Activated CD4-positive, alpha-beta memory T cell treated with anti-CD3 and anti-CD28 coated beads, Interleukin-2, amount 10 ng/mL, durations not matched to agents 7 days and 5 days (primary cell): ENCODE measurements around the gene MTM1. TPM values are rescaled to one million over a fixed set of nuclear protein-coding genes. Genes with fewer than 3 reads are reported as not detected.
A peak's percentile ranks its signal among the peaks of the same experiment; 100 is the strongest.

Experiments
- CTCF ChIA-PET: fragments of 350-600 bp; sonication (Branson Sonifier 250); formaldehyde crosslinking; loops from one replicate; lab custom pipeline; 2021; ENCODE audit warnings: antibody characterized with exemption, inconsistent platforms; lab: Charles Lee
- POLR2A ChIA-PET: fragments of 350-600 bp; sonication (Branson Sonifier 250); formaldehyde crosslinking; loops from one replicate; lab custom pipeline; 2021; ENCODE audit warnings: antibody characterized with exemption; lab: Charles Lee
- DNase-seq: peaks from one replicate; pipeline ENCODE4 v3.0.0-alpha.2; 2020
- H3K27ac Mint-ChIP-seq: one replicate; pipeline ENCODE4 v1.8.0; 2021; ENCODE audit warnings: mild to moderate bottlenecking, mixed read lengths
- H3K27me3 Mint-ChIP-seq: one replicate; pipeline ENCODE4 v1.8.0; 2021; ENCODE audit warnings: mixed read lengths
- H3K36me3 Mint-ChIP-seq: one replicate; pipeline ENCODE4 v1.8.0; 2021; ENCODE audit warnings: low read depth, mixed read lengths
- H3K4me1 Mint-ChIP-seq: one replicate; pipeline ENCODE4 v1.8.0; 2021; ENCODE audit warnings: mixed read lengths
- H3K4me3 Mint-ChIP-seq: one replicate; pipeline ENCODE4 v1.8.0; 2021; ENCODE audit warnings: mild to moderate bottlenecking, mixed read lengths
- H3K9me3 Mint-ChIP-seq: one replicate; pipeline ENCODE4 v1.8.0; 2021; ENCODE audit warnings: mixed read lengths
- total RNA-seq, 2 experiments: library from RNA; stranded (reverse); gene quantifications; one replicate each; pipeline ENCODE4 v1.2.3, GENCODE V29; 2021

MTM1 gene
- total RNA-seq, 2 experiments from 2014 or later = 36.3 to 36.5 TPM

DNA sequence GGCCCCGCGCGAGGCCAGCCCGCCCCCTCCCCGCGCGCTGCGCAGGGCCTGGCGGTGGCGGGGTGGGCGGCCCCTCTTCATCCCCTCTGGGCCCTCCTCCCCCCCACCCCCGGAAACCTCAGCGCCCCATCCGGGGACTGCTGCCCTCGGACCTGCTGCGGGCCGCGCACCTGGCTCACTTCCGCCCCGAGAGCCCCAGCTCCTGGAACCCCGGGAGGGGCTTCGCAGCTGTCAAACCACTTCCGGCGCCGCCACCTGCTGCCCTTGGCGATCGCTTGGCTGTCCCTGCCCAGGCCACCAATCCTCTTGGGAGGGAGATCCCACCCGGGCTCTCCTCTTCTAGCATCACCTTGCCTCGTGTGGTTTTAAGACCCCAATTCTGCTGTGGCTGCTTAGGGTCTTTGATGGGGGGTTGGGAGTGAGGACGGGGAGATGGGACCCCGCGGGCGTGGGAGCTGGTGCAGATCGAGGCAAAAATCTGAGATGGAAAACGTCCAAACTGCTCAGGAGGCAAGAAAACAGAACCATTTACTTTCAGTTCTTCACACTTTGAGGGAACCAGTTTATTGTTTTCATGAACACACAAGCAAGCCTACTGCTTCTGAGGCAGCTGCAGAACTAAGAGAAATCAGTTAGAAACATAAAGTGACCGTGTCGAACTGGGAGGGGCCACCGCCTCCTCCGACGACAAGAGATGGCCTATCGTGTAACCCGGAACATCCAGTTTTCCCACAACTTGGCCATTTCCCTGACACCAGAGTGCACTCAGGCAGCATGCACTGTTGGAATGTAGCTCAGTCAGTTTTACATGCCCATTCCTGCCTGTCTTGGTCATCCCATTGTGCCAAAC, 125.5 kb downstream of the MTM1 start:
- Mint-ChIP-seq H3K27me3 (no peaks in the 10 kb centered on the region), H3K9me3 (no peaks in the 10 kb centered on the region), H3K27ac (peak overlapping the region; percentile 100), H3K4me3 (peak overlapping the region; percentile 88), H3K36me3 (peaks cover 28% of the 10 kb centered on the region), H3K4me1 (peaks cover 67% of the 10 kb centered on the region)
- POLR2A ChIA-PET = interaction anchor here (0.7 to 3.8 kb wide), 8 partner anchors 9 to 755 kb away, joined by 3 to 15 read pairs (median 4); partner anchors contain the start of gene EOLA2
- DNase-seq = peak; percentile 83
- CTCF ChIA-PET = interaction anchor here (1.0 kb wide), 1 partner anchor 11 kb away, joined by 7 read pairs; no protein-coding TSS in a partner anchor

DNA sequence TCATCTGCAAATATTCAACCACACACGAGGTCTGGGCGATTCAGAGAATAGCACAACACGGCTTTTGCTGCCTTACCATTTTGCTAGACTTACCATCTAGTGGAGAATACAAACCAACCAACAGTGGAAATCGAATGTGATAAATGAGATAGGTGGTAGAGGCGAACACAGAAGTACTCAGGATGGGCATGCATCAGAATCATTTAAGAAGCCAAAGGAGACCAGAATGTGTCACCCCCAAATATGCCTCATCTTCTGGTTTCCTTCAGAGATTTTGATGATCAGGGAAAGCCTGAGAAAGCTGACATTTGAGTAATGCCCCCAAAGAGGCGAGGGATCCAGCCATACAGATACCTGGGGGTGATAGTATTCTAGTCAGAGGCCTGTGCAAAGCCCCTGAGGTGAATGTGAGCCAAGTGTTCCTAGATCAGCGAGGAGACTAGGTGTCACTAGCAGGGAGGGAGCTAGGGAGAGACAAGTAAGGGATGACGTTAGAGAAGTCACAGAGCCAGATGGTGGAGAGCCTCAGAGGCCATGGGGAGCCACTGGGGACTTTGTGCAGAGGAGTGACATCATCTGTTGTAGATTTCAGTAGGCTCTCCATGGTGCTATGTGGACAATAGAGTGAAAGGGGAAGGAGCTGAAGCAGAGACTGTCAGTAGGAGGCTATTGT, 126.5 kb downstream of the MTM1 start:
- CTCF ChIA-PET = interaction anchor here (1.0 to 1.9 kb wide), 3 partner anchors 11 to 21 kb away, joined by 5 to 9 read pairs (median 7); no protein-coding TSS in a partner anchor
- H3K9me3 Mint-ChIP-seq = no peaks in the 10 kb centered on the region
- POLR2A ChIA-PET = interaction anchor here (0.7 to 3.3 kb wide), 5 partner anchors 11 to 121 kb away, joined by 3 to 12 read pairs (median 3); no protein-coding TSS in a partner anchor
- peak overlapping the region; percentile 88 for H3K4me3 Mint-ChIP-seq
- H3K4me1 Mint-ChIP-seq = peaks cover 64% of the 10 kb centered on the region
- peaks cover 25% of the 10 kb centered on the region for H3K36me3 Mint-ChIP-seq
- H3K27me3 Mint-ChIP-seq = no peaks in the 10 kb centered on the region
- DNase-seq = peak; percentile 16
- peak overlapping the region; percentile 100 for H3K27ac Mint-ChIP-seq

DNA sequence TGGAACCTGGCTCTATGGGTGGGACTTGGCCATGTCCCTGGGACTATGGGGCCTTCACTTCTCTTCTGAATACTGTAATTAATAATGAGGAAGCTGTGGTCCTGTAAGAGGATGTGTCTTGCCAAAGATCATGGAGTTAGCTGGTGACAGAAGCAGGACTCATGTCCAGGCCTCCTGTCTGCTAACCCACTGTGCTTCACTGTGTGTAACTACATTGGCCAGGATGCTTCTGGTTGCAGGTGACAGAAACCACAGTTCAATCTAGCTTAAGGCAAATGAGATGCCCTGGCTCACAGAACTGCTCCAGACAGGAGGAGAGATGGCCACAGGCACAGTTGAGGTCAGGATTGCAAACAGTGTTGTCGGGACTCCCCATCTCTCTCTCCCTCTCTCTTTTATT, 127.9 kb downstream of the MTM1 start:
- Mint-ChIP-seq H3K9me3 (no peaks in the 10 kb centered on the region), H3K4me3 (peak overlapping the region; percentile 88), H3K36me3 (peaks cover 31% of the 10 kb centered on the region), H3K27ac (peak overlapping the region; percentile 100), H3K4me1 (peaks cover 52% of the 10 kb centered on the region), H3K27me3 (no peaks in the 10 kb centered on the region)
- ChIA-PET CTCF (interaction anchor here (0.6 to 1.9 kb wide), 2 partner anchors 9 to 13 kb away, joined by 3 to 9 read pairs; no protein-coding TSS in a partner anchor), POLR2A (no interaction called here)
- peak; percentile 20 for DNase-seq

DNA sequence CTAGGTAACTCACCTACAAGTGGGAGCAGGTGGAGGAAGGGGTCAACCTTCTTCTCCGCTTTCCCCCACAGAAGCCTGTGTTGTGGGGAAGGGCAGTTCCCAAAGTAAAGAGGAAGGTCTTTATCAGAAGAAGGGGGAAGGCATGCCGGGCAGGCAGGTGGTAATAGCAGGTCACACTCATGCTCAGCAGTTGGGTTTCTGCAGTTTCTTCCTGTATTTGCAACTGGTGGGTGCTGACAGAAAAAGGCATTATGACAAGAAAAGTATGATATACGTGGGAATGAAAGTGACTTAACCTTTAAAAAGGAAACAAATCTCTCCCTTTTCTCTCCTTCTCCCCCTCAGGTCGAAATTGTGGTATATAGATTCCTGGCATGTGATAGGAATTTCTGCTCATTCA, 128.4 kb downstream of the MTM1 start:
- Mint-ChIP-seq H3K4me3 (peak overlapping the region; percentile 31), H3K27ac (peak overlapping the region; percentile 68), H3K27me3 (no peaks in the 10 kb centered on the region), H3K9me3 (no peaks in the 10 kb centered on the region), H3K4me1 (peaks cover 49% of the 10 kb centered on the region), H3K36me3 (peaks cover 33% of the 10 kb centered on the region)
- peak; percentile 16 for DNase-seq
- ChIA-PET POLR2A (interaction anchor here (1.4 kb wide), 1 partner anchor 123 kb away, joined by 4 read pairs; no protein-coding TSS in a partner anchor), CTCF (interaction anchor here (1.9 kb wide), 1 partner anchor 13 kb away, joined by 9 read pairs; no protein-coding TSS in a partner anchor)

DNA sequence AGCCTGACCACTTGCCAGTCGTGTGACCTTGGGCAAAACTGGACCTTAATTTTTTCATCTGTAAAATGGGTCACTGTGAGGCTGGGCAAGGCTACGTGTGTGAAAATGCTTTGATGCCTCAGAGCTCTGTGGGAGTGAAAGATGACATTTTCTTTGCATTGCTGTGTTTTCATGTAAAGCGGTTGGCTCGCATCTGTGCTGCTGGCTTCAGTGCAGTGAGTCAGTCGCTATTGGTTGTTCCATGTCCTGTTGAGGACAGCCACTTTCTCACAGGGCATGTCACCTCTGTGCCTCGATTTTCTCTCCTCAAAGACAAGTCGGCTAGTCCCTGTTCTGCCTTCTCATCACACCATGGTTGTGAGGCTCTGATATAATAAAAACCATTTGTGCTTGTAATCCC, 129.2 kb downstream of the MTM1 start:
- H3K4me1 Mint-ChIP-seq = peaks cover 43% of the 10 kb centered on the region
- ChIA-PET CTCF (interaction anchor here (3.4 kb wide), 1 partner anchor 14 kb away, joined by 12 read pairs; no protein-coding TSS in a partner anchor), POLR2A (interaction anchor here (1.4 kb wide), 1 partner anchor 123 kb away, joined by 4 read pairs; no protein-coding TSS in a partner anchor)
- no peaks in the 10 kb centered on the region for H3K27me3 Mint-ChIP-seq
- no peak overlapping the region for H3K4me3 Mint-ChIP-seq
- H3K27ac Mint-ChIP-seq = peak overlapping the region; percentile 68
- peak; percentile 19 for DNase-seq
- peaks cover 33% of the 10 kb centered on the region for H3K36me3 Mint-ChIP-seq
- H3K9me3 Mint-ChIP-seq = no peaks in the 10 kb centered on the region

DNA sequence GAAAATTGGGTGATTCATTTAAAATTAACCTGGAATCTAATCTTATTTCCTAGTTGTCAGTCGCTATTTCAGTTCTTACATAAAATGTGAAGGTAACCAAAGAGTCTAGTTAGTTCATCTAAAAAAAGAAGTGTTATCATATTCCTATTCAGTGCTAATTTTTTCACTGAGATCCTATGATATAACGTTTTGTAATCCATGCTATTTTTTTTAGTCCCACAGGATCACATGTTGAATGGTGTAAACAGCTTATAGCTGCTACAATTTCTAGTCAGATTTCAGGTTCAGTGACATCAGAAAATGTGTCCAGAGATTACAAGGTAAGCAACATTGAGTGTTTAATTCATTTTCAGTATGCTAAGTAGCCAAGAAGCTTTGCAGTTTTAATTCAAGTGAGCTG, 130.6 kb downstream of the MTM1 start:
- ChIA-PET POLR2A (interaction anchor here (0.6 to 1.2 kb wide), 2 partner anchors 9 to 686 kb away, joined by 3 read pairs; no protein-coding TSS in a partner anchor), CTCF (interaction anchor here (0.7 to 3.4 kb wide), 2 partner anchors 15 to 333 kb away, joined by 3 to 12 read pairs; no protein-coding TSS in a partner anchor)
- no peaks in the 10 kb centered on the region for H3K27me3 Mint-ChIP-seq
- no peak for DNase-seq
- H3K4me1 Mint-ChIP-seq = peaks cover 53% of the 10 kb centered on the region
- H3K4me3 Mint-ChIP-seq = no peak overlapping the region
- peaks cover 36% of the 10 kb centered on the region for H3K36me3 Mint-ChIP-seq
- H3K9me3 Mint-ChIP-seq = no peaks in the 10 kb centered on the region
- H3K27ac Mint-ChIP-seq = no peak overlapping the region

DNA sequence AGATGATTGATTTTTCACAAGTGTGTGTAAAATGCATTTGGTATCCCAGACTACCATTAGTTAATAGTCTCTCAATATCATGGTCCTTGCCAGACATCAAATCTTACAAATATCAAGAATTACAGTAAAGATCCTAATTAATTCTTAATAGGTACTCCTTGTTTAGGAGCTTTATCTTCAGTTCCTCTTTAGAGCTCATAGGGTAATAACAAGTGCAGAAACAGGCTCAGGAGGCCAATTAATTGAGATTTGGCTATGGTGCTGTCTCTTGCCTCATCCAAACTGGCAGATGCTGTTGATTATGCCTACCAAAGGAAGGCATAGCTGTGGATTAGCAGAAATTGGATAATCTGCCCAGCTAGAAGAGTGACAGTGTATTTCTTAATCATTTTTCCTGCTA, 131.7 kb downstream of the MTM1 start:
- H3K36me3 Mint-ChIP-seq = peaks cover 43% of the 10 kb centered on the region
- H3K27me3 Mint-ChIP-seq = no peaks in the 10 kb centered on the region
- no peak overlapping the region for H3K27ac Mint-ChIP-seq
- H3K4me1 Mint-ChIP-seq = peaks cover 51% of the 10 kb centered on the region
- H3K4me3 Mint-ChIP-seq = no peak overlapping the region
- no peaks in the 10 kb centered on the region for H3K9me3 Mint-ChIP-seq
- ChIA-PET CTCF (interaction anchor here (1.2 to 3.4 kb wide), 3 partner anchors 10 to 17 kb away, joined by 3 to 12 read pairs (median 7); no protein-coding TSS in a partner anchor), POLR2A (interaction anchor here (1.1 to 1.6 kb wide), 3 partner anchors 8 to 13 kb away, joined by 3 to 6 read pairs (median 3); no protein-coding TSS in a partner anchor)
- DNase-seq = no peak

DNA sequence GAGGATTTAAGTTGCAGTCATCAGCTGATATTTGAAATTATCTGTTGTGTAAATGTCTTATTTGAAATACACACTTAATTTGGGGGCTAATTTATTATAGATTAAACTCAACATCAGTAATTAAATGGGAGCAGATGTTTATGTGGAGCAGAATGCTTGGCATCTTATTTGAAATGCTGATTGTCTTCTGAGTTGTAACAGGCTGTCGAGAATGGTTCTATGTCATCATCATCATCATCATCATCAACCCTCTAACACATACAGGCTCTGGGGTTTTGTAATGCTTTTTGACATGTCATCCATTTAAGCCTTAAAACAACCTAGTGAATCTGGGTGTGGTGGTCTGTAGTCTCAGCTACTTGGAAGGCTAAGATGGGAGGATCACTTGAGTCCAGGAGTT, 133.0 kb downstream of the MTM1 start:
- Mint-ChIP-seq H3K36me3 (peaks cover 45% of the 10 kb centered on the region), H3K27me3 (no peaks in the 10 kb centered on the region), H3K9me3 (no peaks in the 10 kb centered on the region), H3K4me1 (peaks cover 42% of the 10 kb centered on the region), H3K27ac (no peak overlapping the region), H3K4me3 (no peak overlapping the region)
- POLR2A ChIA-PET = interaction anchor here (1.3 to 1.6 kb wide), 2 partner anchors 9 to 10 kb away, joined by 4 to 6 read pairs; no protein-coding TSS in a partner anchor
- CTCF ChIA-PET = interaction anchor here (1.2 to 1.7 kb wide), 2 partner anchors 11 to 14 kb away, joined by 3 to 7 read pairs; no protein-coding TSS in a partner anchor
- no peak for DNase-seq

DNA sequence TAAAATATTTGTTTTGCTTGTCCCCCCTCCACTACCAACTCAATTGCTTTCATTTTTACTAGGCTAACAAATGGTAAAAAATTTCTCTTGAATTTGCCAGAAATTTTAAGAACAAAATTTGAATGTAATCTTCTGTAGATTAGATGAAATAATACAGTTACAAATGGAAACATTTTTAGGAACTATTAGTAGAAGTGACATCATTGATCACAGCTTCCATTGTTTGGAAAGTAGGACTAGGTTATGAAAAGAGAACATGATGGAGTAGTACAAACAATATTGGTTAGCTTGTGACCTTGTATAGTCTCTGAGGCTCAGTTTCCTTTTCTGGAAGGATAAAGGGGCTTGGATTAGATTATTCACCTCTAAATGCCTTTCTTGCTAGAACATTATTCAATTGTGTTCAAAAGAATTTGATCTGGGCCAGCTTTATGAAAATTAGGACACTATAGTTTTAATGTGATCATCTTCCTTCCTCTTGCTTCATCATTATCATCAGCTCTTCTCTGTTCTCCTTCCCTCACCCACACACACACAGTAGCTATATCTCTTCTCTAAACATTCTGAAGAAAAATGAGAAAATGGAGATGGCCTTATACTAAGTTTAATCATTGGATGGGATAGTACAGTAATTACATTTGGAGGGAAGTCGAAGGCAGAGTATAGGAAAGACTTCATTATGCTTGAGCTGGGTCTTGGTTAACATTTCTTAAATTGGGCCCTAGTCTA, 134.7 kb downstream of the MTM1 start:
- H3K4me3 Mint-ChIP-seq = no peak overlapping the region
- CTCF ChIA-PET = interaction anchor here (0.7 to 1.4 kb wide), 4 partner anchors 10 to 19 kb away, joined by 3 to 9 read pairs (median 4); partner anchors contain the start of gene MTMR1
- POLR2A ChIA-PET = interaction anchor here (2.5 kb wide), 1 partner anchor 11 kb away, joined by 15 read pairs; the partner anchor contains the start of gene MTMR1
- peaks cover 27% of the 10 kb centered on the region for H3K4me1 Mint-ChIP-seq
- no peaks in the 10 kb centered on the region for H3K27me3 Mint-ChIP-seq
- peaks cover 49% of the 10 kb centered on the region for H3K36me3 Mint-ChIP-seq
- peak overlapping the region; percentile 1 for H3K27ac Mint-ChIP-seq
- H3K9me3 Mint-ChIP-seq = no peaks in the 10 kb centered on the region
- no peak for DNase-seq

DNA sequence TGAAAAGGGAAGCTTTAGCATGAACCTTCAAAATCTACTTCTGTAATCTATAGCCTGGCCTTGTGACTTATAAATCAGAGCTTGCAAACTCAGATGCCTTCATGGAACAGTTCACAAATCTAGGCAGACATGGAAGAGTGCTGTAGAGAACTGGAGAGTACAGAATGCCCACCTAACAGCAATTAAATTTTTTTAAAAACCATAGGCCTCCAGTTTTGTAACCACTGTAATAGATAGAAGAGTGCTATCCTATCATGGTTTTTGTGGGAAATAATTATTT, 135.2 kb downstream of the MTM1 start:
- no peak for DNase-seq
- H3K4me3 Mint-ChIP-seq = no peak overlapping the region
- no peaks in the 10 kb centered on the region for H3K9me3 Mint-ChIP-seq
- CTCF ChIA-PET = interaction anchor here (0.7 to 1.4 kb wide), 3 partner anchors 11 to 20 kb away, joined by 3 to 5 read pairs (median 4); partner anchors contain the start of gene MTMR1
- no peak overlapping the region for H3K27ac Mint-ChIP-seq
- POLR2A ChIA-PET = interaction anchor here (2.5 kb wide), 1 partner anchor 12 kb away, joined by 15 read pairs; the partner anchor contains the start of gene MTMR1
- H3K4me1 Mint-ChIP-seq = peaks cover 27% of the 10 kb centered on the region
- peaks cover 49% of the 10 kb centered on the region for H3K36me3 Mint-ChIP-seq
- H3K27me3 Mint-ChIP-seq = no peaks in the 10 kb centered on the region

DNA sequence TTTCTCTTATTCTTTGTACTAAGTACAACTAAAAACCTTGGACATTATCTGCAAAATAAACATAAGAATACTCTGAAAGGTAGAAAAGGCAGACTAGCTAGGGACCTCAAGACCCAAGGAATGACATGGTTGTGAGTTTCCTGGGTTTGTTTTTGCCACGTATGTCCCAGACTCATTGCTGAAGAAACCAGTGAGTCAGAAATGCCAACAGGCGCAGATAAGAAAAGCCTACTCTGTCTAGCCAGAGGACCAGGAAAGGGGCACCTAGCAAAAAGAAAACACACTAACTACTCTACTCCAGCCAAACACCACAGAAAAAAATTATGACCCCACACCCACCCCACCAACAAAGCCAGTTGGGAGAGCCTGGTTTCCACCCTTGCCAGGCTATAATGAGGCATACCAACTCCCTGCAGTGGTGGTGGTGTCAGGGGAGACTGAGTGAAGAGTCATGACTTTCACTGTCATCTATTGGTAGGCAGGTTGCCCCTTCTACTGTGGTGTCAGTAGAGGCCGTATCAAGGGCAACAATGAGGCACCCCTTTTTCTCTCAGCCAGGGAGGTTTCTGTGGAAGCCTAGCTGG, 135.7 kb downstream of the MTM1 start:
- DNase-seq = no peak
- ChIA-PET CTCF (interaction anchor here (0.7 to 1.4 kb wide), 2 partner anchors 11 to 20 kb away, joined by 3 to 4 read pairs; partner anchors contain the start of gene MTMR1), POLR2A (interaction anchor here (2.5 kb wide), 1 partner anchor 12 kb away, joined by 15 read pairs; the partner anchor contains the start of gene MTMR1)
- Mint-ChIP-seq H3K27ac (no peak overlapping the region), H3K9me3 (no peaks in the 10 kb centered on the region), H3K4me3 (no peak overlapping the region), H3K4me1 (peaks cover 26% of the 10 kb centered on the region), H3K36me3 (peaks cover 50% of the 10 kb centered on the region), H3K27me3 (no peaks in the 10 kb centered on the region)
